ENCODE data around the gene ABCG5.
A peak's percentile ranks its signal among the peaks of the same experiment; 100 is the strongest.

ABCG5 gene

DNA sequence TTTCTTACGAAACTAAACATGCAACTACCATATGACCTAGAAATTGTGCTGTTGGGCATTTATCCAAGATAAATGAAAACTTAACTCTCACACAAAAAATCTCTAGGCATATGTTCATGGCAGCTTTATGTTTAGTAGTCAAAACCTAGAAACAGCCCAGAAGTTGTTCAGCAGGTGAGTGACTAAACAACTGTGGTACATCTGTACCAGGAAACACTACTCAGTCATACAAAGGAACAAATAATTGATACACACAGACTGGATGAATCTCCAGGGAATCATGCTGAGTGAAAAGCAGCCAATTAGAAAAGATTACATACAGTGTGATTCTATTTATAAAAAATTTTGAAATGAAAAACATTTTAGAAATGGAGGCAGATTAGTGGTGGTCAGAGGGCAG is 35.5 kb downstream of the ABCG5 start:
- DNase-seq, result no peak

DNA sequence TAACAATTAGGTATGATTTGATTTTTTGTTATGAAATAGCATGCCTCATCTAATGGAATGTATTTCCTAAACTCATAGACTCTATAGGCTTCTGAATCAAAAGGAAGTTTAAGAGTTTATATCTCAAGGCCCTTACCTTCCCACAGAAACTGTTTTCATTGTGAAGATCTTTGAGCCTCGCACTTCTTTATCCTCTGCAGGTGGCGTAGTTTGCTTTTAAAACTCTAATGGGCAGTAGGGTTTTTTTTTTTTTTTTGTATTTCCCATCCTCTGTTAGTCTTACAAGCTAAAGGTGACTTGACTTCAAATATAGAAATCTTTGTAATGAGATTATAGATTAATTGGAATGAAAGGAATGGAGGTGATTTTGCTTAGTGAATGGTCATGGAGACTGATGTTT is 36.5 kb downstream of the ABCG5 start:
- no peak for DNase-seq

- no peak for DNase-seq
Measured at GRCh38 chr2:43800894-43801293, 37.7 kb downstream of the ABCG5 start.

DNA sequence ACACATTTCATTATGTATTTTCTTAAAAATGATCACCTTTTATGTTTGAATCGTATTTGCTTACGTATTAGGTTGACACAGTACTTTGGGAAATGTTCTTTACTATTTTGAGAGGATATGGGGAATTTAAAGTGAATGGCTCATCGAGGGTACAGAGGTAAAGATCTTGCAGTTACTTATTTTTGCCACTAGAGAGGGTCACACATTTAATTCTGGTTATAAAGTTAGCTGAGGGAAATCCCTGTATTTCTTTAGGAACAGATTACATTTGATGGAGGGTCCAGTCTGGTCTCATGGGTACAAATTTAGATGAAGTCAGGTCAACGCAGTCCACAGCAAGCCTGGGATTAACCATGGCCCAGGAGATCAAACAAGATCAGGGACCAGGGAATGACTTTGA is 40.3 kb downstream of the ABCG5 start:
- DNase-seq, result no peak

DNA sequence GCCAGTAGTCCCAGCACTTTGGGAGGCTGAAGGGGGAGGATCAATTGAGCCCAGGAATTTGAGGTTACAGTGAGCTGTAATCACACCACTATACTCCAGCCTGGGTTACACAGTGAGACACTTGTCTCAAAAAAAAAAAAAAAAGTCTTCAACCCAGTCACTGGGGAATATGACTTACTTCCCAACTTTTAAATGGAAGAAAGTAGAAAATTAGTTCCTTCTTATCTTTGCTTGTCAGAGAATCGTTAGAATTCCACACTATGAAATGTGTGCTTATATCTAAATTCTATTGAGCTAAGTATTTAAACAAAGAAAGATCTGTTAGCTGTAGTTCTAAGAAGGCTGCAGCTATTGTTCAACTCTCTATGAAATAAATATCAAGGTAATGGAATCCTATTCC is 42.4 kb downstream of the ABCG5 start:
- no peak for DNase-seq

- DNase-seq, result no peak
Measured at GRCh38 chr2:43794956-43795355, 43.7 kb downstream of the ABCG5 start.

DNA sequence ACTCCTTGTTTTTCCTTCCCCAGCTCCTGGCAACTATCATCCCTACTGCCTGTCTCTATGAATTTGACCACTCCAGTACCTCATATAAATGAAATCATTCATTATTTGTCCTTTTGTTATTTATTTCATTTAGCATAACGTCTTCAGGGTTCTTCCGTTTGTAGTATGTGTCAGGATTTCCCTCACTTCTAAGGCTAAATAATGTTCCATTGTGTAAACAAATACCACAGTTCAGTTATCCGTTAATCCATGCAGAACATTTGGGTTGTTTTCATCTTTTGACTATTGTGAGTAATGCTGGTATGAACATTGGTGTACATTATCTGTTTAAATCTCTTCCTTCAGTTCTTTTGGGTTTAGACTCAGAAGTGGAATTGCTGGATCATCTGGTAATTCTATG is 46.0 kb downstream of the ABCG5 start:
- DNase-seq, result no peak

DNA sequence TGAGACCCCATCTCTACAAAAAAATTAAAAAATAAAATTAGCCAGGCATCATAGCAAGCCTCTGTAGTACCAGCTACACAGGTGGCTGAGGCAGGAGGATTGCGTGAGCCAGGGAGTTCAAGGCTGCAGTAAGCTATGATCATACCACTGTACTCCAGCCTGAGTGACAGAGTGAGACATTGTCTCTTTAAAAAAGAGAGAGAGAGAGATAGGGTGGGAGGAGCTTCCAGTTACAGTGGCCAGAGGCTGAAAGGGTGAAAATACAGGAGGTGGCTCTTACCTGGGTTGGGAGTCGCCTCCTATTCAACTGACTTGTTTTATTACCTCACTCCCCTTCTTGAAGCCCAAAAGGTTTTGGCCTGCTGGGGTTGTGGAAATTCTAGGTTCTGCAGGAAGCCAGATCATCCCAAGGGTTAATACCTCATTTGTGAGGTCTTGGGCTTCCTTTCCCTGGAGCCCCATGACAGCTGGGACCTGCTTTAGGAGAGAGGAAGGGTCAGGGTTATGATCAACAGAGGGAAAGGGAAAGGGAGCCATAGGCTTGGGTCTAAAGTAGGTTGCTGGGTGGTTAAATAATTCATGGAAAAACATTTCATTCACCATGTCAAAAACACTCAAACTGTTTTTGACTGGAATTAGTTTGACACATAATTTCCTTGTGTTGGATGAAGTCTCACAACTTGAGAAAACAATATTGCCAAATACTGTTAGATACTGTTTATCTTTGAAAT is 47.4 kb downstream of the ABCG5 start:
- DNase-seq, result no peak

DNA sequence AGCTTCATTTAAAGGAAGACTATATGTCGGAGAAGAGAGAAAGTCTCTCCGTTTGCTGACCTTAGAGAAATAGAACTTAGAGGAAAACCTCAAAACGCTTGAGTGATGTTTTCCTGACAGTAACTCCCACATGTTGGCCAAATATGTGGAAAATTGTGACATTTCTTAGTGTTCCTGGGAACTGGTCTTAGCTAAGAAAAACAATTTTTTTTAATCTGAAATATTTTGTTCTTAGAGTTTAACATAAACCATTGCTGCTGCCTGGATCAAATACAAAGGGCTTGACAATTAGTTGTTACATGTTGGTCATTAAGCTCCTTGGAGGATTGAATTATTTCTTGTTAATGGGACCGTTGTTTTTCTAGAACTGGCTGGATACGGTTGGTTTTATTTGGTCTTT is 48.5 kb downstream of the ABCG5 start:
- DNase-seq, result no peak

GRCh38 chr2:43788646-43789045 is 50.0 kb downstream of the ABCG5 start:
- DNase-seq, result no peak

DNA sequence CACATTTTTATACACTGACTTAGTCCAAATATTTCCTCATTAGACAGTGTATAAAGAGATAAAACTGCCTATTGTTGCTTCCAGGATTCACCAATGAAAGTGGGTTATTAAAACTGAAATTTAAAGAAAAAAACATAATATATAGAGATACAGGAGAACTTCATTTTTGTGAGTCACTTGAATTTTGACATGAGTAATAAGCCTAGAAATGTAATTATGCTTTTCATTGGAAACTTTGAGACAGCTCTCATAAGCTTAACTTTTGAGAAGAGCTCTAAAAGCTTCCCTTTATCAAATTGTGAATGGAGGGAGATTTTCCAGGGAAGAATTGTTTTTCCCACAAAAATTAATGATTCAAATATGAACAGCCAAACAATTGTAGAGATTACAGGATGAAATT is 50.7 kb downstream of the ABCG5 start:
- no peak for DNase-seq

DNA sequence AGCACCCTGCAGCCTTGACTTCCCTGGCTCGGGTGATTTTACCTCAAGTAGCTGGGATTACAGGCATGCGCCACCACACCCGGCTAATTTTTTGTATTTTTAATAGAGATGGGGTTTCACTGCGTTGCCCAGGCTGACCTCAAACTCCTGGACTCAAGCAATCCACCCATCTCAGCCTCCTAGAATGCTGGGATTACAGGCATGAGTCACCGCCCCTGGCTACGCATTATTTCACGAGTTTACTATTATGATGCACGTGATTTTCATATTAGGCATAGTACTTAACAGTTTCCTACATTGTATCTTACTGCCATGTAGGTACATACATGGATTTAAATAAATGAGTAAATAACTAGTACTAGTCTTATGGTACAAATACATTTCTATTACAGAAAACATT is 60.4 kb downstream of the ABCG5 start:
- DNase-seq, result no peak

GRCh38 chr2:43777306-43777926 is 61.2 kb downstream of the ABCG5 start:
- peak in 1 of 2 experiments; percentile 44 for DNase-seq

- no peak for DNase-seq
Measured at GRCh38 chr2:43776324-43776723, 62.3 kb downstream of the ABCG5 start.

DNA sequence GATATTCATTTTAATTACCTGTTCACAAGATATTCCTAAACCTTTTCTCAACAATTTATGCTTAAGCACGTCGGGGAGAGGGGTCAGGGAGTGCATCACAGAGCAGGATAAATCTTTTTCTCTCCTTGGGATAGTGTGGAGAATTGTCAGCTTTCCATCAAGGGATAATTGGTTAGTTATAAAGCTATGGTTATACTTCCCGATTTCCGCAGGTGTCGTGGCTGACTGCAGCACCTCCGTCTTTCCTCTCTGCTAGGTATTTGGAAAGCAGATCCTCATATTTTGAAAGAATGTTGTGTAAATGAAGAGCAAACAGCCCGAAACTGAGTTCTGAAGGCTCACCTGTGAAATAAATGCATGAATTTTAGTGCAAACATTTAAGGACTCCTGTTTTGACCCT is 64.0 kb downstream of the ABCG5 start:
- DNase-seq, result no peak

- DNase-seq, result peak; percentile 89 to 90
Measured at GRCh38 chr2:43773876-43774613, 64.6 kb downstream of the ABCG5 start, which contains the start of gene DYNC2LI1. Gene DYNC2LI1 (plus strand): TSS chr2:43774039. CDS start chr2:43774139, 100 bp downstream.

- DNase-seq, result no peak
Measured at GRCh38 chr2:43766006-43766405, 72.6 kb downstream of the ABCG5 start.

- no peak for DNase-seq
Measured at GRCh38 chr2:43764086-43764705, 74.4 kb downstream of the ABCG5 start.

GRCh38 chr2:43763091-43763490 is 75.5 kb downstream of the ABCG5 start:
- DNase-seq, result no peak
